IPS-15b (cell line): ENCODE results near the gene DGKB.

Source experiments
- H3K27me3 ChIP-seq: one replicate; pipeline ENCODE4 v1.6.1; 2013; ENCODE audit warnings: low read length; ENCODE audit not compliant: control insufficient read depth, insufficient read depth
- H3K36me3 ChIP-seq: one replicate; pipeline ENCODE4 v1.6.1; 2013; ENCODE audit warnings: low read length; ENCODE audit not compliant: control insufficient read depth, insufficient read depth
- H3K4me1 ChIP-seq: one replicate; pipeline ENCODE4 v1.6.1; 2013; ENCODE audit warnings: mild to moderate bottlenecking, low read length; ENCODE audit not compliant: control insufficient read depth, insufficient read depth
- H3K4me3 ChIP-seq: one replicate; pipeline ENCODE4 v1.5.1; 2013; ENCODE audit warnings: low read depth, low read length
- H3K9ac ChIP-seq: one replicate; pipeline ENCODE4 v1.6.1; 2013; ENCODE audit warnings: low read depth, mild to moderate bottlenecking, low read length
- H3K9me3 ChIP-seq: one replicate; pipeline ENCODE4 v1.6.1; 2013; ENCODE audit warnings: mild to moderate bottlenecking, low read length; ENCODE audit not compliant: control insufficient read depth, insufficient read depth

DGKB gene

GRCh38 chr7:14685167-14685566 lies 217.4 kb downstream of the DGKB start:
- no peaks in the 10 kb centered on the region for H3K27me3 ChIP-seq
- no peaks in the 10 kb centered on the region for H3K4me1 ChIP-seq
- H3K9ac ChIP-seq, result no peak overlapping the region
- H3K4me3 ChIP-seq, result no peak overlapping the region
- no peaks in the 10 kb centered on the region for H3K9me3 ChIP-seq
- H3K36me3 ChIP-seq, result no peaks in the 10 kb centered on the region

GRCh38 chr7:14682910-14683465 lies 219.6 kb downstream of the DGKB start:
- Histone ChIP-seq H3K36me3 (no peaks in the 10 kb centered on the region), H3K4me3 (no peak overlapping the region), H3K9me3 (no peaks in the 10 kb centered on the region), H3K9ac (no peak overlapping the region), H3K4me1 (no peaks in the 10 kb centered on the region), H3K27me3 (no peaks in the 10 kb centered on the region)

GRCh38 chr7:14676896-14677295 lies 225.7 kb downstream of the DGKB start:
- Histone ChIP-seq H3K9me3 (no peaks in the 10 kb centered on the region), H3K4me1 (no peaks in the 10 kb centered on the region), H3K9ac (no peak overlapping the region), H3K36me3 (no peaks in the 10 kb centered on the region), H3K4me3 (no peak overlapping the region), H3K27me3 (no peaks in the 10 kb centered on the region)

- H3K4me1 ChIP-seq, result no peaks in the 10 kb centered on the region
- no peaks in the 10 kb centered on the region for H3K27me3 ChIP-seq
- no peaks in the 10 kb centered on the region for H3K9me3 ChIP-seq
- H3K36me3 ChIP-seq, result no peaks in the 10 kb centered on the region
- no peak overlapping the region for H3K9ac ChIP-seq
- no peak overlapping the region for H3K4me3 ChIP-seq
These were observed 229.3 kb downstream of the DGKB start for GRCh38 chr7:14673202-14673601.

- H3K9ac ChIP-seq, result no peak overlapping the region
- H3K27me3 ChIP-seq, result no peaks in the 10 kb centered on the region
- H3K9me3 ChIP-seq, result no peaks in the 10 kb centered on the region
- no peak overlapping the region for H3K4me3 ChIP-seq
- H3K36me3 ChIP-seq, result no peaks in the 10 kb centered on the region
- H3K4me1 ChIP-seq, result no peaks in the 10 kb centered on the region
These were observed 235.6 kb downstream of the DGKB start for GRCh38 chr7:14666913-14667312.

GRCh38 chr7:14666304-14666703 lies 236.2 kb downstream of the DGKB start:
- no peak overlapping the region for H3K9ac ChIP-seq
- no peak overlapping the region for H3K4me3 ChIP-seq
- no peaks in the 10 kb centered on the region for H3K9me3 ChIP-seq
- no peaks in the 10 kb centered on the region for H3K4me1 ChIP-seq
- H3K36me3 ChIP-seq, result no peaks in the 10 kb centered on the region
- H3K27me3 ChIP-seq, result no peaks in the 10 kb centered on the region

GRCh38 chr7:14639801-14640200 lies 262.8 kb downstream of the DGKB start:
- Histone ChIP-seq H3K9ac (no peak overlapping the region), H3K27me3 (no peaks in the 10 kb centered on the region), H3K36me3 (no peaks in the 10 kb centered on the region), H3K4me3 (no peak overlapping the region), H3K4me1 (no peaks in the 10 kb centered on the region), H3K9me3 (no peaks in the 10 kb centered on the region)

GRCh38 chr7:14639329-14639728 lies 263.2 kb downstream of the DGKB start:
- Histone ChIP-seq H3K9ac (no peak overlapping the region), H3K36me3 (no peaks in the 10 kb centered on the region), H3K9me3 (no peaks in the 10 kb centered on the region), H3K27me3 (no peaks in the 10 kb centered on the region), H3K4me3 (no peak overlapping the region), H3K4me1 (no peaks in the 10 kb centered on the region)

GRCh38 chr7:14637968-14638367 lies 264.6 kb downstream of the DGKB start:
- Histone ChIP-seq H3K9me3 (no peaks in the 10 kb centered on the region), H3K4me3 (no peak overlapping the region), H3K4me1 (no peaks in the 10 kb centered on the region), H3K27me3 (no peaks in the 10 kb centered on the region), H3K9ac (no peak overlapping the region), H3K36me3 (no peaks in the 10 kb centered on the region)

- Histone ChIP-seq H3K9ac (no peak overlapping the region), H3K9me3 (no peaks in the 10 kb centered on the region), H3K4me3 (no peak overlapping the region), H3K27me3 (no peaks in the 10 kb centered on the region), H3K4me1 (no peaks in the 10 kb centered on the region), H3K36me3 (no peaks in the 10 kb centered on the region)
These were observed 266.6 kb downstream of the DGKB start for GRCh38 chr7:14635955-14636354.

- Histone ChIP-seq H3K36me3 (no peaks in the 10 kb centered on the region), H3K9me3 (no peaks in the 10 kb centered on the region), H3K9ac (no peak overlapping the region), H3K4me3 (no peak overlapping the region), H3K27me3 (no peaks in the 10 kb centered on the region), H3K4me1 (no peaks in the 10 kb centered on the region)
These were observed 272.5 kb downstream of the DGKB start for GRCh38 chr7:14630048-14630447.

- Histone ChIP-seq H3K4me1 (no peaks in the 10 kb centered on the region), H3K36me3 (no peaks in the 10 kb centered on the region), H3K27me3 (no peaks in the 10 kb centered on the region), H3K4me3 (no peak overlapping the region), H3K9me3 (no peaks in the 10 kb centered on the region), H3K9ac (no peak overlapping the region)
These were observed 274.0 kb downstream of the DGKB start for GRCh38 chr7:14628516-14628915.
